ENCODE results near the gene NDUFAF7.
"Not testable (repeated sequence)": the region's sequence is repeated elsewhere in the genome, so short reads cannot be mapped to it uniquely, and the experiment has no call there.

Gene NDUFAF7

GRCh38 chr2:37201766-37202165 lies 29.7 kb upstream of the NDUFAF7 start:
- no peak overlapping the region for H3K4me3 ChIP-seq (ENCODE audit: low read depth, low read length)
- TF ChIP-seq CTCF (IDR thresholded peaks at IDR 0.05; ENCODE audit: low read depth, low read length, missing control alignments) = no peak
- no peak for DNase-seq (ENCODE audit: low read depth)

- no peak for DNase-seq (ENCODE audit: low read depth)
- no peak for TF ChIP-seq CTCF (IDR thresholded peaks at IDR 0.05; ENCODE audit: low read depth, low read length, missing control alignments)
- H3K4me3 ChIP-seq (ENCODE audit: low read depth, low read length) = no peak overlapping the region
These were observed 27.8 kb upstream of the NDUFAF7 start for GRCh38 chr2:37203708-37204107.

GRCh38 chr2:37205071-37205661 lies 26.3 kb upstream of the NDUFAF7 start:
- not testable (repeated sequence) for DNase-seq (ENCODE audit: low read depth); H3K4me3 ChIP-seq (ENCODE audit: low read depth, low read length)

GRCh38 chr2:37205689-37206341 lies 25.6 kb upstream of the NDUFAF7 start:
- TF ChIP-seq CTCF (IDR thresholded peaks at IDR 0.05; ENCODE audit: low read depth, low read length, missing control alignments) = no peak
- no peak for DNase-seq (ENCODE audit: low read depth)
- no peak overlapping the region for H3K4me3 ChIP-seq (ENCODE audit: low read depth, low read length)

- not testable (repeated sequence) for DNase-seq (ENCODE audit: low read depth); H3K4me3 ChIP-seq (ENCODE audit: low read depth, low read length)
These were observed 24.7 kb upstream of the NDUFAF7 start for GRCh38 chr2:37206760-37207159.

- no peak for DNase-seq (ENCODE audit: low read depth)
- TF ChIP-seq CTCF (IDR thresholded peaks at IDR 0.05; ENCODE audit: low read depth, low read length, missing control alignments) = no peak
- H3K4me3 ChIP-seq (ENCODE audit: low read depth, low read length) = no peak overlapping the region
These were observed 20.2 kb upstream of the NDUFAF7 start for GRCh38 chr2:37211212-37211611.

- H3K4me3 ChIP-seq (ENCODE audit: low read depth, low read length) = no peak overlapping the region
- no peak for TF ChIP-seq CTCF (IDR thresholded peaks at IDR 0.05; ENCODE audit: low read depth, low read length, missing control alignments)
- DNase-seq (ENCODE audit: low read depth) = no peak
These were observed 19.5 kb upstream of the NDUFAF7 start for GRCh38 chr2:37211939-37212338.

GRCh38 chr2:37215250-37215649 lies 16.2 kb upstream of the NDUFAF7 start:
- no peak for DNase-seq (ENCODE audit: low read depth)

More at GRCh38 chr2:37215250-37215649, 16.2 kb upstream of the NDUFAF7 start:
- H3K4me3 ChIP-seq (ENCODE audit: low read depth, low read length) = no peak overlapping the region
- no peak for TF ChIP-seq CTCF (IDR thresholded peaks at IDR 0.05; ENCODE audit: low read depth, low read length, missing control alignments)

All from GM12864 (cell line).